GM13976 (cell line): ENCODE measurements around the gene SLC39A11.
"Not testable (repeated sequence)": the region's sequence is repeated elsewhere in the genome, so short reads cannot be mapped to it uniquely, and the experiment has no call there.

Experiments
- DNase-seq: peaks from one replicate; pipeline ENCODE4 v3.0.0; 2012; ENCODE audit warnings: low spot score
- in situ Hi-C: fragments of 300-500 bp; cut with MboI; formaldehyde crosslinking; loops from one replicate; pipeline ENCODE4 v1.12.0; 2022; ENCODE audit warnings: low sequenced_read_pairs, mixed read lengths, inconsistent platforms; ENCODE audit not compliant: unreplicated experiment
- TF ChIP-seq, protein P1 (sequence below): IDR thresholded peaks from 2 replicates; pipeline ENCODE4 v1.5.1; 2012; ENCODE audit warnings: borderline replicate concordance, mild to moderate bottlenecking; ENCODE audit not compliant: insufficient read depth; ENCODE audit errors: extremely low read depth, missing control alignments, control extremely low read depth

The SLC39A11 gene

DNA sequence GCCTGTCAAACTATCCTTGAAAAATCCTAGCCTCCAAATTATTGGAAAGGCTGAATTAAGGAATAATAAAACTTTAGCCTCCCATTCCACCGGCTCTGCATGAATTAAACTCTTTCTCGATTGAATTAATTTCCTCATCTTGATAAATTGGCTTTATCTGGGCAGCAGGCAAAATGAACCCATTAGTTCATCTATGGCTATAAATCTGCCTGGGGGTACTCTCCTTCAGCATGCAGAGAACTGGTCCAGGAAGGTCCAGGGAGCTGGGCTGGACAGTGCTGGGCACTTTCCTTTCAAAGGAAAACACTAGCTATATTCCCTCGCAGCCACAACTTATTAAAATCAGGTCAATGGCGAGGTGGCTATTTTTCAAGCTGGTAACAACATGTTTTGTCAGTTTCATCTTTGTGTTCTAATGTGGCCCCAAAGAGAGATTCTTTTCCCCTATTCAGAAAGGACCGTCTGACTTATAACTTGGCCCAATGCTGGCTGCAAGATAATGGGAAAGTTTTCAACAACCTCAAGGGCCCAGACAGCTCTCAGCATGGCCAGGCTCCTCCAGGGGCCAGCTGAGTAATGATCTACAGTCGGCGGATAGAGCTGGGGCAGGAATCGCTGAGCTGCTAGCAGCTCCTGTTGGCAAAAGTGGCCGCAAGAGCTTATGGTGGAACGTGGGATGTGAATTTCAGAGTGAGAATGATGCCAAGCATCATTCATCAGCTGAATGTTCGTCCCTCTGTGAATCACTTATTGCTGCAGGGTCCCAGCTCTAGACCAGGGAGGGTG lies 326.9 kb downstream of the SLC39A11 start:
- TF ChIP-seq, protein P1, sequence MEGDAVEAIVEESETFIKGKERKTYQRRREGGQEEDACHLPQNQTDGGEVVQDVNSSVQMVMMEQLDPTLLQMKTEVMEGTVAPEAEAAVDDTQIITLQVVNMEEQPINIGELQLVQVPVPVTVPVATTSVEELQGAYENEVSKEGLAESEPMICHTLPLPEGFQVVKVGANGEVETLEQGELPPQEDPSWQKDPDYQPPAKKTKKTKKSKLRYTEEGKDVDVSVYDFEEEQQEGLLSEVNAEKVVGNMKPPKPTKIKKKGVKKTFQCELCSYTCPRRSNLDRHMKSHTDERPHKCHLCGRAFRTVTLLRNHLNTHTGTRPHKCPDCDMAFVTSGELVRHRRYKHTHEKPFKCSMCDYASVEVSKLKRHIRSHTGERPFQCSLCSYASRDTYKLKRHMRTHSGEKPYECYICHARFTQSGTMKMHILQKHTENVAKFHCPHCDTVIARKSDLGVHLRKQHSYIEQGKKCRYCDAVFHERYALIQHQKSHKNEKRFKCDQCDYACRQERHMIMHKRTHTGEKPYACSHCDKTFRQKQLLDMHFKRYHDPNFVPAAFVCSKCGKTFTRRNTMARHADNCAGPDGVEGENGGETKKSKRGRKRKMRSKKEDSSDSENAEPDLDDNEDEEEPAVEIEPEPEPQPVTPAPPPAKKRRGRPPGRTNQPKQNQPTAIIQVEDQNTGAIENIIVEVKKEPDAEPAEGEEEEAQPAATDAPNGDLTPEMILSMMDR, result no peak
- DNase-seq, result no peak
- in situ Hi-C loops, result no loop called here

DNA sequence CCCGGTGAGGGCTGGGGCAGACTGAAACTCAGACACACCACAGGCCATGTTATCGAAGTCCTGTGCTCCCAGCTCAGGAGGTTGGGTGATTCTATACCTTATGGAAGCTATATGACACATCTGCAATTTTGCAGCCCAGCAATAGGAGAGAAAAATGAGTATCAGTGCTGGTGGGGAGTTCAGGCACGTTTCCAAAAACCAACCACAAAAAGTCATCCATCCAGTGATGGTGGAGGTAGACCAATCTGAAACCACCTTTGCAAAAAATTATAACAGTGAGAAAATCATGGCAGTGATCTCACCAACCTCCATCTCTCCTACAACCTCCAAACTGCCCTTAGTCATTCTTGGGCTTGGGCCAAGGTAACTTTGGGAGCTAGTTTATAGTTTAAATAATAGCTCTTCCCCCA lies 327.9 kb downstream of the SLC39A11 start:
- TF ChIP-seq, protein P1, result no peak
- DNase-seq, result no peak
- in situ Hi-C loops, result no loop called here

DNA sequence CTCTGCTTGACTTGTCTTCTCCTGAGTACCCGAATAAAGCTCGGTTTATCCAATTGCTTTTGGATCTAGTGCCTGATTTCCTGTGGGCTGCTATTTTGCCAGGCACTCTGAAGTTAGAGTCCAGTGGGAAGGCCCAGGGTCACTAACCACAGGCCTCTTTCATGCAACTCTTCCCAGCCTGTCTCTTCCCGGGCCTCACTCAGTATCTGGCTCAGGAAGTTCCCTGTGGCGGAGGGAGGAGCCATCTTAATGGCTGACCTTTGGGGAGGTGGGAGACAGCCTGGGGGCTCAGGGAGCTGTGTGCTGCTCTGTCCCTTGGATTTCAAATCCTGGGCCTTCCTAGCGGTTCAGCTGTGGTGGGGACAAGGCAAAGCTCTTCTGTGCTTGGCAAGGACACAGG lies 328.5 kb downstream of the SLC39A11 start:
- in situ Hi-C loops, result no loop called here

DNA sequence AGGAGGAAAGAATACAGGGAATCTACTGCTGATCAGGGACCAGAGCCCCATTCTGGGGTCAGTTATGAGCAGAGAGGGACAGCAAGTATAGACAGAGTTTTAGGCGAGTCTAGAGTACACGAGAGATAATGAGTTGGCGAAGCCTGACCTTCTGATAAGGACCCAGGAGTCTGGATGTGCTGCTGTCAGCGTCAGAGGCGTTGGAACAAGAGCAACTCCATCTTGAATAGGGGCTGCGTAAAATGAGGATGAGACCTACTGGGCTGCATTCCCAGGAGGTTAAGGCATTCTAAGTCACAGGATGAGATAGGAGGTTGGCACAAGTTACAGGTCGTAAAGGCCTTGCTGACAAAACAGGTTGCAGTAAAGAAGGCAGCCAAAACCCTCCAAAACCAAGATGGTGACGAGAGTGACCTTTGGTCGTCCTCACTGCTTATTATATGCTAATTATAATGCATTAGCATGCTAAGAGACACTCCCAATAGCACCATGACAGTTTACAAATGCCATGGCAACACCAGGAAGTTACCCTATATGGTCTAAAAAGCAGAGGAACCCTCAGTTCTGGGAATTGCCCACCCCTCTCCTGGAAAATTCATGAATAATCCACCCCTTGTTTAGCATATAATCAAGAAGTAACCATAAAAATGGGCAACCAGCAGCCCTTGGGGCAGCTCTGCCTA lies 330.5 kb downstream of the SLC39A11 start:
- in situ Hi-C loops, DNase-seq: not testable (repeated sequence)

More for the DNA sequence above, 328.5 kb downstream of the SLC39A11 start:
- DNase-seq, result no peak
- TF ChIP-seq, protein P1, result no peak

DNA sequence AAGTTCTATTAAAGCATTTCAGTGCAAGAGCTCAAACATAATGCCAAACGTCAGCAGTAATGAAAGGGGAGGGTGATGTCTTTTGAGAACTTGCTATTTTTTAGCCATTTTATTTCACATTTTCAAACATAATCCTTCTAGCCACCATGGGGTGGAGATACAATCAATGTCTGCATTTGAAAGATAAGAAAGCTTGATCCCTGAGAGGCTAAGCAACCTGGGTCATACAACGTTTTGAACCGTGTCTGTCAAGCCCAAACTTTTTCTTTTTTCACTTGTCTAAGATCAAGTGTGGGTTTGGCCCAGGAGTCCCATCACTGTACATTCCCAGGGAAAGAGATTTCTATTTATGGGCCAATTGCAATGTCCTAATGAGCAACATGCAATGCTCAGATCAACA lies 331.1 kb downstream of the SLC39A11 start:
- TF ChIP-seq, protein P1, result no peak
- in situ Hi-C loops, result no loop called here
- DNase-seq, result no peak

DNA sequence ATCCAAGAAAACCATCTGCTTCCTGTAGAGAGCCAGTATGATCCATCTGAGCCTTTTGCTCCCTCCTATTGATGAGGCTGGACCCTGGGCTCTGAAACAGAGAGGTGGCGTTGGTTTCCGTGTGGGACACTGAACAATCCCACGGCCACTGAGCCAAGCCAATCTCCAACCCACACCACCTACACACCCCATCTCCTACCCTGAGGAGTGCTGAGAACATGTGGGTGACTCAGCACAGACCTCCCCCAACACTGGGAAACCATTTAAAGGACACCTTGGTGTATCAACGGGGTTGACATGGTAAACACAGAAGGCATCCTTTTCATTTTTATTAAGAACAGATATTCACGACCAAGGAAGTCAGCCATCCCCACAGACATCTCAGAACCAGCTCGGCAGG lies 332.1 kb downstream of the SLC39A11 start:
- TF ChIP-seq, protein P1, result no peak
- in situ Hi-C loops, result no loop called here
- no peak for DNase-seq

DNA sequence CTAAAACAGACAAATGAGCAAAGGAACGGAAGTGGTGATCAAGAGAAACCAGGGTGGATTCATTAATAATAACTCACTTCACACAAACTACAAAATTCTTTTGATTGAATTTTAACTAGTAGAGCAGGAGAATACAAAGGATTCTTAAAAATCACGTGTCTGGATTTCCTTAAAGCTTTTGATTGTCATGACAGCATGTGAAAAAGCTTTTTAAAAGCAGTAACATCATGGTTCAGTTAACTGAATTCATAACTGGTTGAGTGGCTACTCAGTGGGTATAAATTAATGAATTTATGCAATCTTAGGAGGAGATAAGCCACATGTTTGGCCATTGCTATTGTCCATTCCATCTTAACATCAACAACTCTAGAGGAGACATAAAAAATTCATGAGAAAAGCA lies 333.2 kb downstream of the SLC39A11 start:
- TF ChIP-seq, protein P1, result no peak
- in situ Hi-C loops, result no loop called here
- DNase-seq, result no peak
